Central memory CD8-positive, alpha-beta T cell (primary cell): Measurements from ENCODE around the gene LRFN2.

ENCODE experiments used
- ATAC-seq: fragments of 150-1000 bp; cut with Tn5 transposase; replicated peaks from 2 replicates; pipeline ENCODE4 v1.10.0; 2022; ENCODE audit warnings: mild to moderate bottlenecking, moderate FRiP score, moderate number of reproducible peaks; ENCODE audit not compliant: poor library complexity, severe bottlenecking; ENCODE audit errors: extremely low read depth
- DNase-seq, 2 donors: peaks; one replicate each; pipeline ENCODE4 v3.0.0; 2021; ENCODE audit warnings: low spot score in 2 of 2
- H3K27ac Mint-ChIP-seq: one replicate; pipeline ENCODE4 v1.8.0; 2022; ENCODE audit warnings: low read depth, mild to moderate bottlenecking, moderate library complexity, mixed read lengths
- H3K27me3 Mint-ChIP-seq: one replicate; pipeline ENCODE4 v1.8.0; 2022; ENCODE audit warnings: mixed read lengths
- H3K36me3 Mint-ChIP-seq: one replicate; pipeline ENCODE4 v1.8.0; 2022; ENCODE audit warnings: mild to moderate bottlenecking, moderate library complexity, mixed read lengths; ENCODE audit not compliant: insufficient read depth
- H3K4me1 Mint-ChIP-seq: one replicate; pipeline ENCODE4 v1.8.0; 2022; ENCODE audit warnings: mixed read lengths
- H3K4me3 Mint-ChIP-seq: one replicate; pipeline ENCODE4 v1.8.0; 2022; ENCODE audit warnings: mild to moderate bottlenecking, moderate library complexity, mixed read lengths
- H3K9me3 Mint-ChIP-seq: one replicate; pipeline ENCODE4 v1.8.0; 2022; ENCODE audit warnings: mixed read lengths

LRFN2 gene

GRCh38 chr6:40408786-40409542 is 178.2 kb downstream of the LRFN2 start:
- H3K36me3 Mint-ChIP-seq, result no peaks in the 10 kb centered on the region
- DNase-seq (no peak), ATAC-seq (peak; percentile 46)
- H3K4me1 Mint-ChIP-seq, result no peaks in the 10 kb centered on the region
- peaks cover 13% of the 10 kb centered on the region for H3K27me3 Mint-ChIP-seq
- peak overlapping the region; percentile 17 for H3K27ac Mint-ChIP-seq
- no peak overlapping the region for H3K4me3 Mint-ChIP-seq
- no peaks in the 10 kb centered on the region for H3K9me3 Mint-ChIP-seq

- no peak overlapping the region for H3K4me3 Mint-ChIP-seq
- H3K27ac Mint-ChIP-seq, result peak overlapping the region; percentile 24
- peaks cover 13% of the 10 kb centered on the region for H3K27me3 Mint-ChIP-seq
- ATAC-seq, result no peak
- no peak for DNase-seq
- no peaks in the 10 kb centered on the region for H3K36me3 Mint-ChIP-seq
- H3K9me3 Mint-ChIP-seq, result no peaks in the 10 kb centered on the region
- H3K4me1 Mint-ChIP-seq, result no peaks in the 10 kb centered on the region
These were observed 179.9 kb downstream of the LRFN2 start for GRCh38 chr6:40407239-40407638.

- Mint-ChIP-seq H3K9me3 (no peaks in the 10 kb centered on the region), H3K27me3 (peaks cover 5% of the 10 kb centered on the region), H3K36me3 (no peaks in the 10 kb centered on the region), H3K4me3 (no peak overlapping the region), H3K27ac (peak overlapping the region; percentile 24), H3K4me1 (no peaks in the 10 kb centered on the region)
- ATAC-seq (no peak), DNase-seq (no peak)
These were observed 181.0 kb downstream of the LRFN2 start for GRCh38 chr6:40406175-40406574.

- no peaks in the 10 kb centered on the region for H3K4me1 Mint-ChIP-seq
- H3K36me3 Mint-ChIP-seq, result no peaks in the 10 kb centered on the region
- no peak overlapping the region for H3K4me3 Mint-ChIP-seq
- H3K27me3 Mint-ChIP-seq, result no peaks in the 10 kb centered on the region
- DNase-seq (no peak), ATAC-seq (no peak)
- H3K27ac Mint-ChIP-seq, result no peak overlapping the region
- no peaks in the 10 kb centered on the region for H3K9me3 Mint-ChIP-seq
These were observed 186.4 kb downstream of the LRFN2 start for GRCh38 chr6:40400738-40401137.

GRCh38 chr6:40399888-40400457 is 187.2 kb downstream of the LRFN2 start:
- ATAC-seq (no peak), DNase-seq (no peak)
- Mint-ChIP-seq H3K4me3 (no peak overlapping the region), H3K9me3 (no peaks in the 10 kb centered on the region), H3K27me3 (no peaks in the 10 kb centered on the region), H3K27ac (no peak overlapping the region), H3K36me3 (no peaks in the 10 kb centered on the region), H3K4me1 (no peaks in the 10 kb centered on the region)

GRCh38 chr6:40398810-40399477 is 188.2 kb downstream of the LRFN2 start:
- H3K4me1 Mint-ChIP-seq, result no peaks in the 10 kb centered on the region
- no peak overlapping the region for H3K4me3 Mint-ChIP-seq
- H3K36me3 Mint-ChIP-seq, result no peaks in the 10 kb centered on the region
- H3K27ac Mint-ChIP-seq, result no peak overlapping the region
- no peaks in the 10 kb centered on the region for H3K27me3 Mint-ChIP-seq
- ATAC-seq (no peak), DNase-seq (no peak)
- H3K9me3 Mint-ChIP-seq, result no peaks in the 10 kb centered on the region

- ATAC-seq (no peak), DNase-seq (no peak)
- Mint-ChIP-seq H3K27ac (no peak overlapping the region), H3K27me3 (no peaks in the 10 kb centered on the region), H3K4me3 (no peak overlapping the region), H3K4me1 (no peaks in the 10 kb centered on the region), H3K9me3 (no peaks in the 10 kb centered on the region), H3K36me3 (no peaks in the 10 kb centered on the region)
These were observed 189.0 kb downstream of the LRFN2 start for GRCh38 chr6:40398034-40398691.

GRCh38 chr6:40397287-40398033 is 189.7 kb downstream of the LRFN2 start:
- Mint-ChIP-seq H3K27ac (no peak overlapping the region), H3K4me3 (no peak overlapping the region), H3K9me3 (no peaks in the 10 kb centered on the region), H3K36me3 (no peaks in the 10 kb centered on the region), H3K27me3 (no peaks in the 10 kb centered on the region), H3K4me1 (no peaks in the 10 kb centered on the region)
- ATAC-seq, result no peak
- no peak for DNase-seq

GRCh38 chr6:40395698-40396076 is 191.5 kb downstream of the LRFN2 start:
- Mint-ChIP-seq H3K36me3 (peaks cover 3% of the 10 kb centered on the region), H3K27ac (no peak overlapping the region), H3K9me3 (no peaks in the 10 kb centered on the region), H3K4me1 (peaks cover 5% of the 10 kb centered on the region), H3K4me3 (no peak overlapping the region), H3K27me3 (no peaks in the 10 kb centered on the region)
- ATAC-seq (no peak), DNase-seq (no peak)

- DNase-seq (no peak), ATAC-seq (no peak)
- Mint-ChIP-seq H3K27me3 (no peaks in the 10 kb centered on the region), H3K4me1 (peaks cover 7% of the 10 kb centered on the region), H3K36me3 (peaks cover 3% of the 10 kb centered on the region), H3K4me3 (no peak overlapping the region), H3K27ac (no peak overlapping the region), H3K9me3 (no peaks in the 10 kb centered on the region)
These were observed 192.0 kb downstream of the LRFN2 start for GRCh38 chr6:40395066-40395697.

GRCh38 chr6:40394381-40394780 is 192.8 kb downstream of the LRFN2 start:
- DNase-seq (no peak), ATAC-seq (no peak)
- Mint-ChIP-seq H3K27ac (no peak overlapping the region), H3K9me3 (no peaks in the 10 kb centered on the region), H3K36me3 (peaks cover 3% of the 10 kb centered on the region), H3K4me1 (peaks cover 15% of the 10 kb centered on the region), H3K27me3 (peaks cover 8% of the 10 kb centered on the region), H3K4me3 (no peak overlapping the region)

- peaks cover 20% of the 10 kb centered on the region for H3K4me1 Mint-ChIP-seq
- peaks cover 12% of the 10 kb centered on the region for H3K27me3 Mint-ChIP-seq
- no peak for ATAC-seq
- H3K36me3 Mint-ChIP-seq, result peaks cover 3% of the 10 kb centered on the region
- no peaks in the 10 kb centered on the region for H3K9me3 Mint-ChIP-seq
- no peak for DNase-seq
- no peak overlapping the region for H3K4me3 Mint-ChIP-seq
- no peak overlapping the region for H3K27ac Mint-ChIP-seq
These were observed 193.5 kb downstream of the LRFN2 start for GRCh38 chr6:40393641-40394040.
